ENCODE measurements around the gene TTI1. TPM values are rescaled to one million over a fixed set of nuclear protein-coding genes. Genes with fewer than 3 reads are reported as not detected.
A peak's percentile ranks its signal among the peaks of the same experiment; 100 is the strongest.

Gene TTI1
- total and polyA plus RNA-seq, 2 of the 13 experiments (the other 11 are each of a cell fraction or from before 2014, with no cell fraction given), result 22.9 to 39.8 TPM

- TF ChIP-seq MEIS1 (CRISPR knock-in tag; IDR thresholded peaks at IDR 0.05; ENCODE audit: borderline replicate concordance) (peak; percentile 83; the same call in 1 of the 2 replicates), ZNF788 (CRISPR knock-in tag; IDR thresholded peaks at IDR 0.05; ENCODE audit: borderline replicate concordance) (peak; percentile 92; the same call in 1 of the 2 replicates), REPIN1 (CRISPR knock-in tag; IDR thresholded peaks at IDR 0.05; ENCODE audit: borderline replicate concordance, low read depth) (peak; percentile 93; the same call in 1 of the 2 replicates), TEAD2 (CRISPR knock-in tag; IDR thresholded peaks at IDR 0.05) (no peak), POLR2AphosphoS5 (IDR thresholded peaks at IDR 0.05; ENCODE audit: low read depth, low read length) (no peak), ZNF142 (CRISPR knock-in tag; IDR thresholded peaks at IDR 0.05) (no peak), FOXK1 (CRISPR knock-in tag; IDR thresholded peaks at IDR 0.05; ENCODE audit: borderline replicate concordance, low read depth) (no peak), TOPORS (CRISPR knock-in tag; IDR thresholded peaks at IDR 0.05) (peak; percentile 92), MIER2 (CRISPR knock-in tag; IDR thresholded peaks at IDR 0.05) (no peak), MED8 (CRISPR knock-in tag; IDR thresholded peaks at IDR 0.05; ENCODE audit: insufficient replicate concordance) (no peak), ZNF75D (CRISPR knock-in tag; IDR thresholded peaks at IDR 0.05; ENCODE audit: borderline replicate concordance) (no peak), ZHX1 (CRISPR knock-in tag; IDR thresholded peaks at IDR 0.05; ENCODE audit: low read depth) (peak; percentile 86), XBP1 (CRISPR knock-in tag; IDR thresholded peaks at IDR 0.05) (no peak), GATAD1 (CRISPR knock-in tag; IDR thresholded peaks at IDR 0.05) (peak; percentile 28; the same call in 1 of the 2 replicates), SIX1 (CRISPR knock-in tag; IDR thresholded peaks at IDR 0.05; ENCODE audit: borderline replicate concordance) (peak; percentile 51; the same call in 1 of the 2 replicates), ZNF597 (CRISPR knock-in tag; IDR thresholded peaks at IDR 0.05) (no peak), ZEB1 (IDR thresholded peaks at IDR 0.05; ENCODE audit: insufficient replicate concordance, low read depth) (no peak)
Measured at GRCh38 chr20:37984018-37984785, 49.1 kb downstream of the TTI1 start (continued).

All from HepG2 (cell line).